NCI-H2196 (cell line): Measurements from ENCODE around the gene OCEL1.
"Not testable (repeated sequence)": the region's sequence is repeated elsewhere in the genome, so short reads cannot be mapped to it uniquely, and the experiment has no call there.

Experiments
- DNase-seq: peaks from one replicate; lab custom pipeline; 2025; ENCODE audit not compliant: unreplicated experiment; lab: John Stamatoyannopoulos, UW

The OCEL1 gene

GRCh38 chr19:17226002-17226933 is at the start of gene OCEL1:
TSS of gene OCEL1 (plus strand) at chr19:17226226. CDS start at chr19:17226248, 22 bp downstream.
- DNase-seq = peak; percentile 98

GRCh38 chr19:17178291-17178690 is 47.7 kb upstream of the OCEL1 start:
- no peak for DNase-seq

DNA sequence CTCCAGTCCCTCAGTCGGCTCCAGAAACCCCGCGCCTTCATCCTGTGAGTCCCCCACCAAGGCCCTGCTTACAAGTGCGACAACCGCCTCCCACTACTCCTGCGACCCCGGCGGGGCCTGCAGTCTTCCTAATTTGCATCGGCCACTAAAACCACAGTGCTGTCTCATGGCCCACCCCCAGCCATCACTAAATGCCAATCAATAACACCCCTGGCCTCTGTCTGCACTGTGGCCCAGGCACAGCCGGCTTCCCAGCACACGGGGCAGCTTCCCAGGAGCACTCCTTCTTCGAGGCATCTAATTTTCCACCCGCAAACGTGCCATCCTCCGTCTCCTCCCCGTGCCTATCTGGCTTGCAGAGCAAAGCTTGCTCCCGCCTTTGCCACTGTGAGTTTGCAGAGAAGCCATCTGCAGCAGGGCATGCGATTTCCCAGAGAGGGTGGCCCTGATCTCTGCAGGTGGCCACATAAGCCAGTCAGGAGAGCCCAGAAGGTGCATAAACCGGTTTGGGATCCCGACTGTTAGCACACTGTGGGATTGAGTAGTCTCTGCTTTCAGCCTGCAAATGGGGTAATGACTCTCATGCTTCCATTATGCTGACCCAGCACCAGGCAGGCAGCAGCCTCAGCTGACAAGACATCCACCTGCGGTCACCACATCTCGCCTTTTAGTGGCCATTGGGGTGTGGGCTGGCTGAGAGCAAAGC is 44.9 kb upstream of the OCEL1 start:
- no peak for DNase-seq

- no peak for DNase-seq
Measured at GRCh38 chr19:17183271-17183761, 42.7 kb upstream of the OCEL1 start.

DNA sequence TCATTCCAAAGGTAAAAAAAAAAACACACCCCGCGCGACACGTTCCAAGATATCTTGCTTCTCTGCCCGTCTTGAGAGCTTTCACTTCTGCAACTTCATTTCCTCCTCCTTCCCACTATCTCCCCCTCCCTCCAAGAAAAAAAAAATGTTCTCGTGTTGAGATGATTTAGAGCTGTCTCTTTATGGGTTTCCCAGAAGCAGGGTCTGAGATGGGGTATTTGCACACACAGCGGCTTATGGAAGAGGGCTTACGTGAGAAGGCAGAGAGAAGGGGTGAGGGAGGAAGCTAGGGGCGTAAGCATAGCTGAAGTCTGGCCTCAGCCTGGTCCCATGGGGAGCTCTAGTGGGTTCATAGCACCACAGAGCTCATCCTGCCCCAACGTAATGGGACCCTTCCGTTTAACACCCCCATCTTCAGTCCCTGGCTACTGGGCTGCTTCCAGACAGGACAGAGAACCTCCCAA is 42.1 kb upstream of the OCEL1 start:
- no peak for DNase-seq

- DNase-seq = no peak
Measured at GRCh38 chr19:17184371-17184841, 41.6 kb upstream of the OCEL1 start.

DNA sequence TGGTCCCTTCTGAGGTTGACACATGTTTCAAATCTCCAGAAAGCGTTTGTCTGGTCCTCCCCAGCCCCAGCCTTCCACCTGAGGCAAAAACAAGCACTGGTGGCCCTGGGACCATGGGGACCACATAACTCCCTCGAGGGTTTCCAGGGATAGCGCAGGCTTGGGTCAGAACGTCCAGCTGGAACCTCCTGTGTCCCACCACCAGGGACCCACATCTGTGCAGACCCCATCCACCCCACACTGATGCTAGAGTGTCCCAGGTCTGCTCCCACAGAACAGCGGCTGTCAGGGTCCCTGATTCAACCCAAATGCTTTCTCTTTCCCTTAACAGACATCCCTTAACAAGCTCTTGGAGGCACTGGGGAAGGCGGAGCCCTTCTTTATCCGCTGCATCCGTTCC is 40.4 kb upstream of the OCEL1 start:
- no peak for DNase-seq

DNA sequence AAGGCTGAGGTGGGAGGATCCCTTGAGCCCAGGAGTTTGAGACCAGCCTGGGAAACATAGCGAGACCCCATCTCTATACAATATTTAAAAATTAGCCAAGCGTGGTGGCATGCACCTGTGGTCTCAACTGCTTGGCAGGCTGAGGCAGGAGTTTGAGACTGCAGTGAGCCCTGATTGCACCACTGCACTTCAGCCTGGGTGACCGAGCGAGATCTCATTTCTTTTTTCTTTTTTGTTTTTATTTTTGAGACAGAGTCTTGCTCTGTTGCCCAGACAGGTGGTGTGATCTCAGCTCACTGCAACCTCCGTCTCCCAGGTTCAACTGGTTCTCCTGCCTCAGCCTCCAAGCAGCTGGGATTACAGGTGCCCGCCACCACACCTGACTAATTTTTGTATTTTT is 34.3 kb upstream of the OCEL1 start:
- DNase-seq = not testable (repeated sequence)

DNA sequence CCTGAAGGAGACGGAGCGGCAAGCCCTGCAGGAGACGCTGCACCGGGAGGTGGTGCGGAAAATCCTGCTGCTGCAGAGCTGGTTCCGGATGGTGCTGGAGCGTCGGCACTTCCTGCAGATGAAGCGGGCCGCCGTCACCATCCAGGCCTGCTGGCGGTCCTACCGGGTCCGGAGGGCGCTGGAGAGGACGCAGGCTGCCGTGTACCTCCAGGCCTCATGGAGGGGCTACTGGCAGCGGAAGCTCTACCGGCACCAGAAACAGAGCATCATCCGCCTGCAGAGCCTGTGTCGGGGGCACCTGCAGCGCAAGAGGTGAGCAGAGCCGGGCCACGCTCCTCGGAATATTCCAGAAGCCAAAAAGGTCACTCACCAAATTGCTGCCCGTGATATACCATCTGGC is 33.3 kb upstream of the OCEL1 start:
- no peak for DNase-seq

DNA sequence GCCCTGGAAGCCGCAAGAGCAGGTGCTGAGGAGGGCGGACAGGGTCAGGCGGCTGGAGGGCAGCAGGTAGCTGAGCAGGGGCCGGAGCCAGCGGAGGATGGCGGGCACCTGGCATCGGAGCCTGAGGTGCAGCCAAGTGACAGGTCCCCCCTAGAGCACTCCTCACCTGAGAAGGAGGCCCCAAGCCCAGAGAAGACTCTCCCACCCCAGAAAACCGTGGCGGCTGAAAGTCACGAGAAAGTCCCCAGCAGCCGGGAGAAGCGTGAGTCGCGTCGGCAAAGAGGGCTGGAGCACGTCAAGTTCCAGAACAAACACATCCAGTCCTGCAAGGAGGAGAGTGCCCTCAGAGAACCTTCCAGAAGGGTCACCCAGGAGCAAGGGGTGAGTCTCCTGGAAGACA is 31.4 kb upstream of the OCEL1 start:
- no peak for DNase-seq

DNA sequence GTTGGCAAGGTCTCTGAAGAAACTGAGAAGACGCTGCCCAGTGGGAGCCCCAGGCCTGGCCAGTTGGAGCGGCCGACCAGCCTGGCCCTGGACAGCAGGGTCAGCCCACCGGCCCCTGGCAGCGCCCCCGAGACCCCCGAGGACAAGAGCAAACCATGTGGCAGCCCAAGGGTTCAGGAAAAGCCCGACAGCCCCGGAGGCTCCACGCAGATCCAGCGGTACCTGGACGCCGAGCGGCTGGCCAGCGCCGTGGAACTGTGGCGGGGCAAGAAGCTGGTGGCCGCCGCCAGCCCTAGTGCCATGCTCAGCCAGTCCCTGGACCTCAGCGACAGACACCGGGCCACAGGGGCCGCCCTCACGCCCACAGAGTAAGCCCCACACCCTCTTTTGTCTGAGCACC is 30.9 kb upstream of the OCEL1 start:
- DNase-seq = no peak

GRCh38 chr19:17196610-17197009 is 29.4 kb upstream of the OCEL1 start:
- DNase-seq = no peak

DNA sequence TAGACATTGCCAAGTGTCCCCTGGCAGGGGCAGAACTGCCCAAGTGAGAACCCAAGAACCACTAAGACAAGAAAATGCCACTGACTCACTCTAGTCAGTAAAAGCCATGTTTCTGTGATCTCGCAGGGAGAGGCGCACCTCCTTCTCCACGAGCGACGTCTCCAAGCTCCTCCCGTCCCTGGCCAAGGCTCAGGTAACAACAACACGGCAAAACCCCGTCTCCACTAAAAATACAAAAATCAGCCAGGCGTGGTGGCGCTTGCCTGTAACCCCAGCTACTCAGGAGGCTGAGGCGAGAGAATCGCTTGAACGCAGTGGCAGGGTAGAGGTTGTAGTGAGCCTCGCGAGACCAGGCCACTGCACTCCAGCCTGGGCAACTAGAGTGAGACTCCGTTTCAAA is 28.4 kb upstream of the OCEL1 start:
- no peak for DNase-seq

DNA sequence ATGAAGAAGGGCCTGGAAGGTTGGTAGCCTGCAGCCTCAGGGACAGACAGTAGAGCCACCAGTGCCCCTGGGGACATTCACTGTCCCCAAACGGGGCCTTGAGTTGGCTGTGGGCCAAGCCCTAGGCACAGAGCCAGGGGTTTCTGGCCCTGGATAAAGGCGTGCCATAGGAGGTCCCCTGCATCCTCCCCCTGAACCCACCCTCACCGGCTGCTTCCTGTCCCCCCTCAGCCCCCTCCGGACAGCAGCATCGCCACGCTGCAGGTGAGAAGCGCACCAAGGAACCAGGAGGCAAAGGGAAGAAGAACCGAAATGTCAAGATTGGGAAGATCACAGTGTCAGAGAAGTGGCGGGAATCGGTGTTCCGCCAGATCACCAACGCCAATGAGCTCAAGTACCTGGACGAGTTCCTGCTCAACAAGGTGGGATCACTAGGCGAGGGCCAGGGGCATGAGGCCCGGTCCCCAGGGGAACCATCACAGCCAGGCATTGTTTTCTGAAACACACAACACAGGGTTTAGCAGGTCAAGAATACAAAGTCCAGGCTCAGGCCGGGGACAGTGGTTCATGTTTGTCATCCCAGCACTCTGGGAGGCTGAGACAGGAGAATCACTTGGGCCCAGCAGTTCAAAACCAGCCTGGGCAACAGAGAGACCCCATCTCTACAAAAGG is 25.5 kb upstream of the OCEL1 start:
- no peak for DNase-seq

DNA sequence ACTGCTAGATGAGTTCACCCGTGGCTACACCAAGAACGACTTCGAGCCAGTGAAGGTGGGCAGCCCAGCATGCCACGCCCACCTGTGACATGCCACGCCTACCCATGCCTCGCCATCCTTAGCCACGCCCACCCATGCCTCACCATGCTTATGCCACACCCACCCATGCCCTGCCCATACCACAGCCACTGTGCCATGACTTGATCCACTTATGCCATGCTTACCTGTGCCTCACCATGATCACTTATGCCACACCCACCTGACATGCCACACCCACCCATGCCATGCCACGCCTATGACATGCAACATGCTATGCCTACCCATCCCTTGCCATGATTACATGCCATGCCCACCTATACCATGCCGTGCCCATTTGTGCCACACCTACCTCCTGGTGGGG is 23.8 kb upstream of the OCEL1 start:
- DNase-seq = no peak

DNA sequence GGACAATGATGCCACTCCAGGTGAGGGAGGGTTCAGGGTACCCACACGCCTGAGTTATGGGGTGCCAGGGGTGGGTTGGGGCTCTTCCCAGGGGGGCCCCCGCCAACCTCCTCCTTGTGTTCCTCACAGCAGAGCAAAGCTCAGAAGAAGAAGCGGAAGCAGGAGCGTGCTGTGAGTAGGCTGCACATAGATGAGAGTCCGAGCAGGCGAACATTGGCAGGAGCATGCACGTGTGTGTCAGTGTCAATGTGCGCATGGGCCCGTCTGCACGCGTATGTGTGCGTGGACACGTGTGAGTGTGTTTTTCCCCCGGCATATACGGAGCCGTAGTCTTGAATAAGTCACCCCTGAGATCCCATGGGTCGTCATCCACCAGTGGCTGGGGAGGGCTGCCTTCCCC is 23.3 kb upstream of the OCEL1 start:
- DNase-seq = no peak

GRCh38 chr19:17205237-17206140 is 20.5 kb upstream of the OCEL1 start:
- DNase-seq = peak; percentile 79

GRCh38 chr19:17206736-17207581 is 19.1 kb upstream of the OCEL1 start:
- no peak for DNase-seq
